CD8-positive, alpha-beta memory T cell (primary cell): ENCODE data around the gene CDHR2. TPM values are rescaled to one million over a fixed set of nuclear protein-coding genes. Genes with fewer than 3 reads are reported as not detected.

ENCODE experiments used
- CTCF ChIA-PET: fragments of 350-600 bp; sonication (Branson Sonifier 250); formaldehyde crosslinking; loops from one replicate; lab custom pipeline; 2021; ENCODE audit warnings: antibody characterized with exemption; lab: Charles Lee
- POLR2A ChIA-PET: fragments of 350-600 bp; sonication (Branson Sonifier 250); formaldehyde crosslinking; loops from one replicate; lab custom pipeline; 2021; ENCODE audit warnings: antibody characterized with exemption; lab: Charles Lee
- DNase-seq, 5 donors: peaks; one replicate each; pipeline versions ENCODE4 v3.0.0 to v3.0.0-alpha.2; 2020 to 2022; ENCODE audit warnings: mixed read lengths in 1 of 5
- H3K27ac ChIP-seq: one replicate; pipeline ENCODE4 v1.7.0; 2013; ENCODE audit warnings: low read depth, mild to moderate bottlenecking, low read length, moderate library complexity
- H3K27me3 ChIP-seq: 2 replicates; pipeline ENCODE4 v1.7.0; 2013; ENCODE audit warnings: low read length, mild to moderate bottlenecking; ENCODE audit not compliant: insufficient read depth, poor library complexity, severe bottlenecking
- H3K36me3 ChIP-seq: 2 replicates; pipeline ENCODE4 v1.7.0; 2013; ENCODE audit warnings: mild to moderate bottlenecking, low read length, moderate library complexity; ENCODE audit not compliant: insufficient read depth
- H3K4me1 ChIP-seq: 2 replicates; pipeline ENCODE4 v1.7.0; 2013; ENCODE audit warnings: mild to moderate bottlenecking, low read length, moderate library complexity; ENCODE audit not compliant: insufficient read depth
- H3K4me3 ChIP-seq: 2 replicates; pipeline ENCODE4 v1.7.0; 2013; ENCODE audit warnings: mild to moderate bottlenecking, low read length
- H3K9me3 ChIP-seq: 2 replicates; pipeline ENCODE4 v1.7.0; 2013; ENCODE audit warnings: mild to moderate bottlenecking, low read length
- H3K27ac Mint-ChIP-seq, 8 donors: one replicate each; pipeline ENCODE4 v1.8.0; 2020 to 2021; ENCODE audit warnings: mixed read lengths in 8 of 8, mild to moderate bottlenecking in 6 of 8, inconsistent platforms in 3 of 8, moderate library complexity in 3 of 8
- H3K27me3 Mint-ChIP-seq, 2 donors: one replicate each; pipeline ENCODE4 v1.8.0; 2020 to 2021; ENCODE audit warnings: mixed read lengths in 2 of 2, mild to moderate bottlenecking in 1 of 2, moderate library complexity in 1 of 2
- H3K36me3 Mint-ChIP-seq, 3 donors: one replicate each; pipeline ENCODE4 v1.8.0; 2020 to 2021; ENCODE audit warnings: mixed read lengths in 3 of 3, inconsistent platforms in 1 of 3, mild to moderate bottlenecking in 1 of 3
- H3K4me1 Mint-ChIP-seq, 3 donors: one replicate each; pipeline ENCODE4 v1.8.0; 2020 to 2021; ENCODE audit warnings: mixed read lengths in 3 of 3, inconsistent platforms in 1 of 3, mild to moderate bottlenecking in 1 of 3
- H3K4me3 Mint-ChIP-seq, 7 donors: one replicate each; pipeline ENCODE4 v1.8.0; 2020 to 2021; ENCODE audit warnings: mixed read lengths in 7 of 7, mild to moderate bottlenecking in 6 of 7, moderate library complexity in 4 of 7, inconsistent platforms in 2 of 7
- H3K9me3 Mint-ChIP-seq, 5 donors: one replicate each; pipeline ENCODE4 v1.8.0; 2020 to 2022; ENCODE audit warnings: mixed read lengths in 5 of 5, mild to moderate bottlenecking in 3 of 5, moderate library complexity in 2 of 5, inconsistent platforms in 1 of 5
- polyA plus RNA-seq: library from polyadenylated mRNA; unstranded; fragments of 300-500 nt; fragmentation: Illumina TruSeq; gene quantifications from one replicate; pipeline ENCODE4 v1.2.3, GENCODE V29; 2021
- total RNA-seq, 2 experiments: library from RNA; stranded (reverse); gene quantifications; one replicate each; pipeline ENCODE4 v1.2.3, GENCODE V29; 2021

Gene CDHR2
- total and polyA plus RNA-seq, 3 experiments from 2014 or later: 0.49 to 1.1 TPM; not detected in 1

DNA sequence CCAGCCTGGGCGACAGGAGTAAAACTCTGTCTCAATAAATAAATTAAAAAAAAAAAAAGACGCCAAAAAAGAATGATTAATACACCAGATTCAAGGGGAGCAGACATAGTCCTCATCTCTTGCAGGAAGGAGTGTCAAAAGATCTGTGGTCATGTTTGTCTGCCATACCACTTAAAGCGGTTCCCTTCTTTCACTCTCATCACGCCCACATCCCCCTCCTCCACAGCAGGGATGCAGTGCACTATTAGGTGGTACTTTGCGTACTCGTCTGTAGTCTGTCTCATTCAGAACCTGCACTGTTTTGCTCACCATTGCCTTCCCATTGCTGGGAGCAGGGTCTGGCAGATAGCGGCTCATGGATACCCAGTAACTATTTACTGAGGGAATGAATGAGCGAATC lies 11.2 kb downstream of the CDHR2 start:
- DNase-seq: peak in 1 of 5 donors; percentile 48
- Mint-ChIP-seq H3K9me3 (no peaks in the 10 kb centered on the region), H3K4me3 (no peak overlapping the region), H3K27ac (peak overlapping the region in 2 of 8 donors; percentile 23 to 26), H3K27me3 (peaks cover 2 to 4% of the 10 kb centered on the region in 2 donors), H3K36me3 (no peaks in the 10 kb centered on the region), H3K4me1 (peaks cover 22 to 44% (median 30%) of the 10 kb centered on the region in 3 donors)
- ChIA-PET CTCF (no interaction called here), POLR2A (no interaction called here)
- Histone ChIP-seq H3K27me3 (peaks cover 4% of the 10 kb centered on the region), H3K36me3 (no peaks in the 10 kb centered on the region), H3K27ac (no peak overlapping the region), H3K4me1 (peaks cover 40% of the 10 kb centered on the region), H3K9me3 (no peaks in the 10 kb centered on the region), H3K4me3 (no peak overlapping the region)

DNA sequence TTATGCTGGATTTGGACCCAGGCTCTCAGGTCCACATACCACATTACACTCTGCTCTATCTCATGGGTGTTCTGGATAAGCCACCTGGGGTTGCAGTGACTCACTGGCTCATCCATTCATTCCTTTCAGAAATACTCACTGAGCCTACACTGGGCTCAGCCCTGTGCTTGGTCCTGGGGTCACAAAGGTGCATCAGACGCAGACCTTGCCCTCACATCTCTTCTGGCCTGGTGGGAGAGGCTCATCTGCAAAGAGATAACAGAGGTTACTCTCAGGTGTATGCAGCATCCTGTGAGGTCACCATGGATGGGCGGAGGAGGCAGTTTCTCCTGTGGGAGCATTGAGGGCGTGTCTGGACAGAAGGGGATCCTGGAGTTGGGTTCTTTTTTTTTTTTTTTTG lies 12.1 kb downstream of the CDHR2 start:
- Histone ChIP-seq H3K4me1 (peaks cover 31% of the 10 kb centered on the region), H3K9me3 (no peaks in the 10 kb centered on the region), H3K4me3 (no peak overlapping the region), H3K36me3 (no peaks in the 10 kb centered on the region), H3K27ac (no peak overlapping the region), H3K27me3 (peaks cover 4% of the 10 kb centered on the region)
- no peaks in the 10 kb centered on the region for H3K9me3 Mint-ChIP-seq
- H3K36me3 Mint-ChIP-seq: no peaks in the 10 kb centered on the region
- H3K27me3 Mint-ChIP-seq: peaks cover 2 to 8% of the 10 kb centered on the region in 2 donors
- no peak overlapping the region for H3K4me3 Mint-ChIP-seq
- CTCF ChIA-PET: no interaction called here
- POLR2A ChIA-PET: no interaction called here
- no peak for DNase-seq
- peaks cover 14 to 36% (median 22%) of the 10 kb centered on the region in 3 donors for H3K4me1 Mint-ChIP-seq
- no peak overlapping the region for H3K27ac Mint-ChIP-seq

DNA sequence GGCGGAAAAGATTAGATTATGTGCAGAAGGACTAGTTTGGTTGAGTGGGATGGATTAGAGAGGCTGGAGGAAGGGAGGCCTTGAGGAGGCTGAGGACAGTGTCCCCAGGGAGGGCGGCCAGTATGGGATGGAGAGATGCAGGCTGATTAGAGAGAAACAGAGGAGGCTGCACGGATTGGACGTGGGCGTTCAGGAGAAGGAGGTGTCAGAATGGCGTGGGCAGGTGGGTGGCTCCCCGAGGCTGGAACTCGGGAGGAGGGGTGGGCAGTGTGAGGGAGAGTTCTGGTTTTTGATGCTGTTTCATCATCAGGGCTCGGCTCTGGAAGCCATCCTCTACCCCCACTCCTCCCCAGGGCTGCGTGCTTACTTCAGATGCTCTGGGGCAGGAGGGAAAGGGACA lies 13.0 kb downstream of the CDHR2 start:
- H3K27ac ChIP-seq: no peak overlapping the region
- peaks cover 4% of the 10 kb centered on the region for H3K27me3 ChIP-seq
- CTCF ChIA-PET: interaction anchor here (0.5 kb wide), 1 partner anchor 85 kb away, joined by 3 read pairs; no protein-coding TSS in a partner anchor
- H3K4me1 ChIP-seq: peaks cover 23% of the 10 kb centered on the region
- no peaks in the 10 kb centered on the region for H3K9me3 ChIP-seq
- peaks cover 13 to 31% (median 18%) of the 10 kb centered on the region in 3 donors for H3K4me1 Mint-ChIP-seq
- no peak overlapping the region for H3K4me3 ChIP-seq
- no peaks in the 10 kb centered on the region for H3K9me3 Mint-ChIP-seq
- peak overlapping the region in 1 of 7 donors; percentile 32 for H3K4me3 Mint-ChIP-seq
- no peak for DNase-seq
- POLR2A ChIA-PET: no interaction called here
- no peaks in the 10 kb centered on the region for H3K36me3 Mint-ChIP-seq
- H3K36me3 ChIP-seq: no peaks in the 10 kb centered on the region
- H3K27me3 Mint-ChIP-seq: peaks cover 5 to 13% of the 10 kb centered on the region in 2 donors
- H3K27ac Mint-ChIP-seq: peak overlapping the region in 1 of 8 donors; percentile 58

DNA sequence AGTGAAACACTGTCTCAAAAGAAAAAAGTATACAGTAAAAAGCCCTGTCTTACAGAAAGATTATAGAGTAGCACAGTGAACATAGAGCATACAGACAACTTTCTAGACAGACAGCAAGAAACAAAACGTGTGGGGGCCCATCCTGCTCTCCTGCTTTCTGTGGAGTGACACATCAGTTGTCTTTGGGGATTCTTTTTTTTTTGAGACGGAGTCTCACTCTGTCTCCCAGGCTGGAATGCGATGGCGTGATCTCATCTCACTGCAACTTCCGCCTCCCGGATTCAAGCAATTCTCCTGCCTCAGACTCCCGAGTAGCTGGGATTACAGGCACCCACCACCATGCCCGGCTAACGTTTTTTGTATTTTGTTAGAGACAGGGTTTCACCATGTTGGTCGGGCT lies 14.9 kb downstream of the CDHR2 start:
- Histone ChIP-seq H3K4me1 (peaks cover 21% of the 10 kb centered on the region), H3K27ac (no peak overlapping the region), H3K27me3 (peaks cover 11% of the 10 kb centered on the region), H3K36me3 (no peaks in the 10 kb centered on the region), H3K4me3 (no peak overlapping the region), H3K9me3 (no peaks in the 10 kb centered on the region)
- H3K27ac Mint-ChIP-seq: no peak overlapping the region
- H3K4me3 Mint-ChIP-seq: no peak overlapping the region
- H3K4me1 Mint-ChIP-seq: peaks cover 11 to 28% (median 18%) of the 10 kb centered on the region in 3 donors
- DNase-seq: no peak
- H3K36me3 Mint-ChIP-seq: no peaks in the 10 kb centered on the region
- CTCF ChIA-PET: no interaction called here
- no peaks in the 10 kb centered on the region for H3K9me3 Mint-ChIP-seq
- POLR2A ChIA-PET: no interaction called here
- H3K27me3 Mint-ChIP-seq: peaks cover 3 to 17% of the 10 kb centered on the region in 2 donors

DNA sequence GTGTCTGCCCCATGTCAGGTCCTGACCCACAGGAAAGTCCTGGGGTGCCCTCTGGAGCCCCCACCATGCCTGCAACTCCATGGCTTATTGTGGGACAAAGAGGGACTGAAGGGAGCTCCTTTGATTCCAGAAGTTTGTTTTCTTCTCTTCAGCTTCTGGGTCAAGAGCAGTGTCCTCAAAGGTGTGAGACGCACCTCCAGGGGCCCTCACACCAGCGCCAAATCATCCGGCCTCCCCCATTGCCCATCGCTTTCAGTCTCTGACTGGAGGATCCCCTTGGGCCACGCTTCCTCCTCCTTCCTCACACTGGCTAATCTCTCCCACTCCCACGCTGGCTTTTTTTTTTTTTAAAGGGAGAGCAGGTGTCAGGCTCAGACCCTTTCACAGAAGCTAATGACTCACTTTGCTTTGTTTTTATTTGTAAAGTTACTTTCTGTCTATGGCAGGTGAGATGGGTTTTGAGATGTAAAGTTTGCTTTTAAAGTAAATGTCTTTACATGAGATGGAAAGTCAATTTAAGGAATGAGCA lies 16.7 kb downstream of the CDHR2 start:
- peaks cover 0 to 12% (median 6%) of the 10 kb centered on the region in 3 donors for H3K4me1 Mint-ChIP-seq
- Histone ChIP-seq H3K9me3 (no peaks in the 10 kb centered on the region), H3K27me3 (peaks cover 11% of the 10 kb centered on the region), H3K4me1 (peaks cover 5% of the 10 kb centered on the region), H3K27ac (no peak overlapping the region), H3K4me3 (no peak overlapping the region), H3K36me3 (no peaks in the 10 kb centered on the region)
- H3K27me3 Mint-ChIP-seq: peaks cover 10 to 24% of the 10 kb centered on the region in 2 donors
- no peak overlapping the region for H3K4me3 Mint-ChIP-seq
- ChIA-PET POLR2A (no interaction called here), CTCF (interaction anchor here (1.1 to 1.8 kb wide), 2 partner anchors 8 to 95 kb away, joined by 3 to 5 read pairs; no protein-coding TSS in a partner anchor)
- peak overlapping the region in 1 of 8 donors; percentile 46 for H3K27ac Mint-ChIP-seq
- no peaks in the 10 kb centered on the region for H3K9me3 Mint-ChIP-seq
- DNase-seq: no peak
- no peaks in the 10 kb centered on the region for H3K36me3 Mint-ChIP-seq

DNA sequence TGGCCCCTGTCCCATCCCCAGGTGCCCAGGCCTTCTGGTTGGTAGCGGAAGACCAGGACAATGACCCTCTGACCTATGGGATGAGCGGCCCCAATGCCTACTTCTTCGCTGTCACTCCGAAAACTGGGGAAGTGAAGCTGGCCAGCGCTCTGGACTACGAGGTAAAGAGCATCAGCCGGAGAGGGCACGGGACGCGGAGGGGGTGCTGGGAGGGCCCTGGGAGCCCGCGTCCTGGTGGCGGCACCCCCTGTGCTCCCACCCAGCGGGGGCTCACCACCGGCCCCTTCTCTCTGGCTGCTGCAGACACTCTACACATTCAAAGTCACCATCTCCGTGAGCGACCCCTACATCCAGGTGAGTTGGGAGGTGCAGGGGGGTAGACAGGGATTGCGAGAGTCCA lies 19.5 kb downstream of the CDHR2 start:
- H3K27me3 ChIP-seq: peaks cover 6% of the 10 kb centered on the region
- H3K27ac ChIP-seq: no peak overlapping the region
- peaks cover 0 to under 1% (median 0%) of the 10 kb centered on the region in 3 donors for H3K4me1 Mint-ChIP-seq
- no peak overlapping the region for H3K27ac Mint-ChIP-seq
- no peak for DNase-seq
- ChIA-PET CTCF (no interaction called here), POLR2A (no interaction called here)
- no peaks in the 10 kb centered on the region for H3K4me1 ChIP-seq
- no peaks in the 10 kb centered on the region for H3K36me3 Mint-ChIP-seq
- no peaks in the 10 kb centered on the region for H3K36me3 ChIP-seq
- no peak overlapping the region for H3K4me3 ChIP-seq
- H3K9me3 Mint-ChIP-seq: no peaks in the 10 kb centered on the region
- no peaks in the 10 kb centered on the region for H3K9me3 ChIP-seq
- peaks cover 12 to 26% of the 10 kb centered on the region in 2 donors for H3K27me3 Mint-ChIP-seq
- H3K4me3 Mint-ChIP-seq: no peak overlapping the region

DNA sequence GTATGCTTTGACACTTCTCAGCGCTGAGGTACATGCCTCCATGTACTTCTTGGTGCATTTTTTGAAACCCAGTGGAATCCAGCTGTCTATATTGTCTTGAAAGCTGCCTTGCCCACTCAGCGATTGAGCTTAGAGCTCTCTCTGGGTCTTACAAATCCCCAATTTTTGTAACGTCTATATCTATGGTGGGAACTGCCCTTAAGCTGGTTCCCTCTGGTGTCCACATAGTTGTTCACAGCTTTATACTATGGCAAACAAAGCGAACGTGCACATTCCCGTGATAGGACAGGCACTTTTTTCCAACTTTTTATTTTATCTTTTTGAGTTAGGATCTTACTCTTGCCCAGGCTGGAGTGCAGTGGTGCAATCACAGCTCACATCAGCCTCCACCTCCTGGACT lies 20.9 kb downstream of the CDHR2 start:
- no peak for DNase-seq
- H3K9me3 Mint-ChIP-seq: no peaks in the 10 kb centered on the region
- CTCF ChIA-PET: interaction anchor here (0.8 to 10.4 kb wide), 5 partner anchors 20 to 153 kb away, joined by 3 to 67 read pairs (median 4); partner anchors contain the start of genes CDHR2, CLTB and RNF44
- no peaks in the 10 kb centered on the region for H3K4me1 ChIP-seq
- peaks cover 6% of the 10 kb centered on the region for H3K27me3 ChIP-seq
- POLR2A ChIA-PET: no interaction called here
- H3K27me3 Mint-ChIP-seq: peaks cover 12 to 26% of the 10 kb centered on the region in 2 donors
- no peaks in the 10 kb centered on the region for H3K36me3 ChIP-seq
- no peak overlapping the region for H3K4me3 Mint-ChIP-seq
- no peak overlapping the region for H3K4me3 ChIP-seq
- H3K9me3 ChIP-seq: no peaks in the 10 kb centered on the region
- peaks cover 4 to 8% (median 4%) of the 10 kb centered on the region in 3 donors for H3K4me1 Mint-ChIP-seq
- H3K27ac ChIP-seq: no peak overlapping the region
- no peak overlapping the region for H3K27ac Mint-ChIP-seq
- H3K36me3 Mint-ChIP-seq: no peaks in the 10 kb centered on the region

DNA sequence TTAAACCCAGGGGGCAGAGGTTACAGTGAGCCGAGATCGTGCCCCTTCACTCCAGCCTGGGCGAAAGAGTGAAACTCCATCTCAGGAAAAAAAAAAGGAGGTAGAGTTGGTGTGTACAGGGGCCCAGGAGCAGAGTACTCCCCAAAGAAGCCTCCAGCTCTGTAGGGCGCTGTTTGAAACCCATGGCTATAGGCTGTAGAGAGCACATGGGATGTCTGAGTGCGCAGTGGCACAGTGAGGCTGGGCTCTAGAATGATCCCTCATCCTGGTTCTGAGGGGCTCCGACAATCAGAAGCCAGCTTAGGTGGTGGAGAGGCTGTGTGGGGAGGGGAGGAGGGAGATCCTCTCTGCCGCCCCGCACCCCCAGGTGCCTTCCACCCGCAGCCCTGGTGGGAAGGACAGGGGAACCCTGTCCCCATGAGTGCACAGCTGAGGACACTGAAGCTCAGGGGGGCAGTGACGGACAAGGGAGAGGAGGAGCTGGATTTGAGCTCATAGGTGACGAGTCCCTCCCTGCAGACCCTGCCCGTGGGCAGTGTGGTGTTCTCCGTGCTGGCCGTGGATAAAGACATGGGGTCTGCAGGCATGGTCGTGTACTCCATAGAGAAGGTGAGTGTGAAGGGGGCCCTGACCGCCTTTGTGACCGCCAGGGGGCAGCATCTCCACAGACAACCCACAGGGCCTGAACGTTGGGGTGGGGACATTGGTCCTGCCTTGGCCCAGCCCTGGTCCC lies 24.6 kb downstream of the CDHR2 start:
- POLR2A ChIA-PET: interaction anchor here (0.7 to 1.1 kb wide), 2 partner anchors 30 to 703 kb away, joined by 4 read pairs; partner anchors contain the start of gene CPLX2
- H3K36me3 ChIP-seq: no peaks in the 10 kb centered on the region
- H3K4me1 ChIP-seq: no peaks in the 10 kb centered on the region
- no peaks in the 10 kb centered on the region for H3K9me3 Mint-ChIP-seq
- H3K36me3 Mint-ChIP-seq: no peaks in the 10 kb centered on the region
- H3K27ac ChIP-seq: no peak overlapping the region
- DNase-seq: peak; percentile 61 to 84 (median 70)
- H3K4me3 Mint-ChIP-seq: peak overlapping the region in 1 of 7 donors; percentile 34
- peaks cover 4 to 11% (median 5%) of the 10 kb centered on the region in 3 donors for H3K4me1 Mint-ChIP-seq
- H3K9me3 ChIP-seq: no peaks in the 10 kb centered on the region
- CTCF ChIA-PET: interaction anchor here (0.6 to 10.4 kb wide), 19 partner anchors 8 to 402 kb away, joined by 3 to 67 read pairs (median 5); partner anchors contain the start of genes CLTB, FAF2 and RNF44
- no peaks in the 10 kb centered on the region for H3K27me3 ChIP-seq
- peak overlapping the region in 2 of 8 donors; percentile 20 to 74 for H3K27ac Mint-ChIP-seq
- peaks cover 10 to 12% of the 10 kb centered on the region in 2 donors for H3K27me3 Mint-ChIP-seq
- H3K4me3 ChIP-seq: no peak overlapping the region
